ENCODE results near the gene TIAM1. TPM values are rescaled to one million over a fixed set of nuclear protein-coding genes. Genes with fewer than 3 reads are reported as not detected.

The TIAM1 gene
- total RNA-seq, 1 donor from 2014 or later, result 8.4 TPM

DNA sequence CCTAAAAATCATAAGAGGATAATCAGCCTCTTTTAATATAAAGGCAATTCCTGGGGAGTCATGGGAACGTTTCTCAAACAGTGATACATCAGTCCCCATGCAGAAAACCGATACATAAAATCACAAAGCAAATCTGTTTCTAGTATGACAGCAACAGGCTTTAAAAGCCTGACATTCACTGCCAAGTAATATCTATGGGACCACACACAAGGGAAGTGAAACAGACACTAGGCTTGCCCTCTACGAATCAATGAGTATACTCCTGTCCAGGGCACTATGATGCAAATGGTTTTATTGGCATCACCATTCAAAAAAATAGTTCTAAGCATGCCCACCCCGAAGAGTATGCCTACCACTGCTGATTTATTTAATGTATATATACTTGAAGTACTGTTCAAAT is 54.4 kb downstream of the TIAM1 start:
- FAIRE-seq (no peak), DNase-seq (ENCODE audit: low read depth) (no peak)
- Histone ChIP-seq H3K36me3 (ENCODE audit: control insufficient read depth, insufficient read depth, low read length) (no peaks in the 10 kb centered on the region), H3K27me3 (ENCODE audit: control insufficient read depth, insufficient read depth, low read length) (no peaks in the 10 kb centered on the region), H3K4me3 (ENCODE audit: low read depth, low read length) (no peak overlapping the region)
- no peak for TF ChIP-seq CTCF (IDR thresholded peaks at IDR 0.05; ENCODE audit: insufficient read depth, low read length, severe bottlenecking)

- Histone ChIP-seq H3K4me3 (ENCODE audit: low read depth, low read length) (no peak overlapping the region), H3K36me3 (ENCODE audit: control insufficient read depth, insufficient read depth, low read length) (no peaks in the 10 kb centered on the region), H3K27me3 (ENCODE audit: control insufficient read depth, insufficient read depth, low read length) (no peaks in the 10 kb centered on the region)
- TF ChIP-seq CTCF (IDR thresholded peaks at IDR 0.05; ENCODE audit: insufficient read depth, low read length, severe bottlenecking), result no peak
- FAIRE-seq (no peak), DNase-seq (ENCODE audit: low read depth) (no peak)
Observed at GRCh38 chr21:31288191-31288590, 55.9 kb downstream of the TIAM1 start.

GRCh38 chr21:31287201-31287600 is 56.9 kb downstream of the TIAM1 start:
- Histone ChIP-seq H3K27me3 (ENCODE audit: control insufficient read depth, insufficient read depth, low read length) (no peaks in the 10 kb centered on the region), H3K4me3 (ENCODE audit: low read depth, low read length) (no peak overlapping the region), H3K36me3 (ENCODE audit: control insufficient read depth, insufficient read depth, low read length) (no peaks in the 10 kb centered on the region)
- FAIRE-seq (no peak), DNase-seq (ENCODE audit: low read depth) (no peak)
- TF ChIP-seq CTCF (IDR thresholded peaks at IDR 0.05; ENCODE audit: insufficient read depth, low read length, severe bottlenecking), result no peak

GRCh38 chr21:31286621-31287020 is 57.4 kb downstream of the TIAM1 start:
- FAIRE-seq, result no peak
- no peak for TF ChIP-seq CTCF (IDR thresholded peaks at IDR 0.05; ENCODE audit: insufficient read depth, low read length, severe bottlenecking)

DNA sequence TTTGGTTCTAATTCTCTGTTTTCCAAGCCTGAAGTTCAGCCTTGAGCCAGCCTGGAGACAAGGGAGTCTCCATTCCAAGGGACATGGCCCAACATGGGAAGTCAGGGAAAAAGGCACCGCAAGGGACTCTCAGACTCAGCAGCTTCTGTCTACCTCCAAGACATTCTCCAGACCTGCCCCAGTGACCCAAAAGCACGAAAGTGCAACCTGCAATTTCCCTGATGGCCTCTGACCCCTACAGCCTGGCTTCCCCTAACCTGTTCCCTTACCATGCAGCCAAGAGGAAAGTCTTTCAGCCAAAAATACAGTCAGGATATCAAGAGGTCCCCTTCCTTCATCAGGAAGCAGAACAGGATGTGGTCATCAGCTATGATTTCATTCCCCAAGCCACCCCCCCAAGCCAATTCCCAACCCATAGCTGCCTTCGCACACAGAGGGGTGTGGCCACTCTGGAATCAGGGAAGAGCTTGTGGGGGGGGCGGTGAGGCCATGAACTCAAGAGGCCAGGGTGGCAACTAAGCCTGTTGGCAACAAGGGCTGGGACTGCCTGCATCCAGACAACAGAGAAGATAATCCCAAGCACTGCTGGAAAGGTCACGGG is 59.2 kb downstream of the TIAM1 start:
- DNase-seq (ENCODE audit: low read depth) (peak; percentile 55), FAIRE-seq (peak; percentile 76)
- Histone ChIP-seq H3K4me3 (ENCODE audit: low read depth, low read length) (no peak overlapping the region), H3K27me3 (ENCODE audit: control insufficient read depth, insufficient read depth, low read length) (no peaks in the 10 kb centered on the region), H3K36me3 (ENCODE audit: control insufficient read depth, insufficient read depth, low read length) (no peaks in the 10 kb centered on the region)
- no peak for TF ChIP-seq CTCF (IDR thresholded peaks at IDR 0.05; ENCODE audit: insufficient read depth, low read length, severe bottlenecking)

More at GRCh38 chr21:31286621-31287020, 57.4 kb downstream of the TIAM1 start:
- DNase-seq (ENCODE audit: low read depth), result no peak
- H3K36me3 ChIP-seq (ENCODE audit: control insufficient read depth, insufficient read depth, low read length), result no peaks in the 10 kb centered on the region
- no peaks in the 10 kb centered on the region for H3K27me3 ChIP-seq (ENCODE audit: control insufficient read depth, insufficient read depth, low read length)
- H3K4me3 ChIP-seq (ENCODE audit: low read depth, low read length), result no peak overlapping the region

DNA sequence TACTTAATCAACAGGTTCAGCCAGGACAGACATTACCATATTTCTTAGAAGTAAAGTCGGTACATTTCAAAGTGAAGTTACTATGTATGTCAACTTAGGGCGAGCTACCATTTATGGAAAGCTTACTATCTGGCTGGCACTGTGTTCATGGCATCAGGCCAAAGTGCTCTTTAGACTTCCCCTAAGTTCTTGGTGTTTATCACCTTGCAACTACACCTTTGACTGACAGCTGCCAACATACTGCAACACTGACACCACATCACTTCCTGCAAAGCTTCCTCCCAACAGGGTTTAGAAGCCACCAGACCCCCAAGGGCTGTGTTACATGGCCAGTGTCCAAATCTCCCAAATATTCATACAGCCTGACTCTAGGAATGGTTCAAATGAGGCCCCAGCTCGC is 61.0 kb downstream of the TIAM1 start:
- no peak for DNase-seq (ENCODE audit: low read depth)

More for the DNA sequence above, 61.0 kb downstream of the TIAM1 start:
- H3K27me3 ChIP-seq (ENCODE audit: control insufficient read depth, insufficient read depth, low read length), result no peaks in the 10 kb centered on the region
- no peak overlapping the region for H3K4me3 ChIP-seq (ENCODE audit: low read depth, low read length)
- FAIRE-seq, result no peak
- H3K36me3 ChIP-seq (ENCODE audit: control insufficient read depth, insufficient read depth, low read length), result no peaks in the 10 kb centered on the region
- TF ChIP-seq CTCF (IDR thresholded peaks at IDR 0.05; ENCODE audit: insufficient read depth, low read length, severe bottlenecking), result no peak

Data from bronchial epithelial cell (primary cell).